Measurements from ENCODE around the gene SMIM29. TPM values are rescaled to one million over a fixed set of nuclear protein-coding genes. Genes with fewer than 3 reads are reported as not detected.

The SMIM29 gene
- total and polyA plus RNA-seq, 2 donors (not counting 1 experiment from before 2014, with no cell fraction given): 43.6 to 106 TPM

DNA sequence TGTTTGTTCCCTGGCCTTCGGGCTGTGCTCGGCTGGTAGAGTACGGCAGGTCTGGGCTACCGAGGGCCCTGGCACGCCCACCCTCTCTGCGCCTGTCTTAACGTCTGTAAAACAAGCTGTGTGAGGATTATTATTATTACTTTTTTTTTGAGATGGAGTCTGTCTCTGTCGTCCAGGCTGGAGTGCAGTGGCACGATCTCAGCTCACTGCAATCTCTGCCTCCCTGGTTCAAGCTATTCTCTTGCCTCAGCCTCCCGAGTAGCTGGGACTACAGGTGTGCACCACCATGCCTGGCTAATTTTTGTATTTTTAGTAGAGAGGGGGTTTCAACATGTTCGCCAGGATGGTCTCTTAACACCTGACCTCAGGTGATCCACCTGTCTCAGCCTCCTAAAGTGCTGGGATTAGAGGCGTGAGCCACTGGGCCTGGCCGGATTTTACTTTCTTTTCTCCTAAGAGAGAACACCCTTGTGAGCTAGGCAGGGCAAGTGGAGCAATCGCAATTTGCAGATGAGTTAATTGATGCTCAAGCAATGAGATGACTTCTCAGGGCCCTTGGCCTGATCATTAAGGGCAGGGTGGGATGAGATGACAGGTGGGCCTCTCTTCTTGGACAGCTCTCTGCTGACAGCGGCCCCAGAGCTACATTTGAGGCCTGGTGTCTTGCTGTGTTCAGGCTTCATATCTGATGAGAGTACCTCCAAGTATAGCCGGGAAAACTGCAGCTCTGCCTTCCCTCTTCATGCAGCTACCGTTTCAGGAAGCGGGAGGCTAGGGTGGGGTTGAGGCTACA, 859 bp upstream of the SMIM29 start:
- Histone ChIP-seq H2AFZ (ENCODE audit: insufficient read depth, low read depth, low read length, poor library complexity, severe bottlenecking) (peak overlapping the region; percentile 97), H3K9ac (ENCODE audit: low read length) (peak overlapping the region; percentile 95), H3K4me2 (replicated peaks; ENCODE audit: low read depth, low read length, poor library complexity, severe bottlenecking) (peak overlapping the region; percentile 94), H4K20me1 (ENCODE audit: control insufficient read depth, insufficient read depth, low read length, poor library complexity, severe bottlenecking) (peaks cover 8% of the 10 kb centered on the region), H3K27me3 (replicated peaks in 1 of 4; ENCODE audit: control extremely low read depth in 1 of 4, control insufficient read depth in 3 of 4, insufficient read depth in 4 of 4, low read length in 3 of 4) (no peaks in the 10 kb centered on the region), H3K4me1 (ENCODE audit: control insufficient read depth in 2 of 2, insufficient read depth in 2 of 2, low read length in 2 of 2) (peaks cover 14 to 32% of the 10 kb centered on the region in 2 donors), H3K27ac (ENCODE audit: low read length in 2 of 2) (peak overlapping the region; percentile 87 to 93), H3K79me2 (ENCODE audit: control insufficient read depth, insufficient read depth, low read length) (peaks cover 14% of the 10 kb centered on the region), H3K4me3 (ENCODE audit: control extremely low read depth in 1 of 5, extremely low read depth in 1 of 5, insufficient read depth in 1 of 5, low read depth in 2 of 5, low read length in 4 of 5) (peak overlapping the region in 4 of 5 experiments; percentile 78 to 97 (median 92)), H3K36me3 (replicated peaks in 1 of 2; ENCODE audit: control extremely low read depth in 1 of 2, control insufficient read depth in 1 of 2, extremely low read depth in 1 of 2, insufficient read depth in 2 of 2, low read length in 1 of 2) (peaks cover 0 to 6% of the 10 kb centered on the region in 2 experiments), H3K9me3 (ENCODE audit: control extremely low read depth in 1 of 3, control insufficient read depth in 2 of 3, insufficient read depth in 1 of 3, low read length in 2 of 3) (peaks cover 0 to 4% (median 0%) of the 10 kb centered on the region in 3 donors)
- TF ChIP-seq EZH2 (IDR thresholded peaks at IDR 0.05; ENCODE audit: borderline replicate concordance, insufficient read depth, low read depth, low read length, poor library complexity, severe bottlenecking) (no peak), CTCF (IDR thresholded peaks at IDR 0.05) (no peak)
- H3K9me3 Mint-ChIP-seq (ENCODE audit: insufficient read depth): no peaks in the 10 kb centered on the region
- intact Hi-C loops (cut with micrococcal nuclease): loop anchor here (1.0 to 5.0 kb wide), 11 partner anchors 11 to 891 kb away; partner anchors contain the start of genes LEMD2 and RPS10
- POLR2A ChIA-PET: interaction anchor here (0.5 to 4.1 kb wide), 10 partner anchors 13 to 177 kb away, joined by 3 to 34 read pairs (median 6); partner anchors contain the start of genes HMGA1, NUDT3 and RPS10
- CTCF ChIA-PET: interaction anchor here (0.6 to 5.8 kb wide), 41 partner anchors 9 to 890 kb away, joined by 3 to 261 read pairs (median 6); partner anchors contain the start of genes HMGA1, NUDT3 and RPS10
- 35% methylated on average over 10 of the region's 18 CpGs for WGBS (ENCODE audit: insufficient coverage)
- no peaks in the 10 kb centered on the region for H3K27me3 Mint-ChIP-seq
- peaks cover 38% of the 10 kb centered on the region for H3K4me1 Mint-ChIP-seq
- DNase-seq (no peak), ATAC-seq (ENCODE audit: low read depth) (peak; percentile 22)
- peak overlapping the region; percentile 99 for H3K4me3 Mint-ChIP-seq
- peak overlapping the region; percentile 97 for H3K27ac Mint-ChIP-seq
